Lower leg skin (tissue), 4 donors: Measurements from ENCODE around the gene TCERG1. TPM values are rescaled to one million over a fixed set of nuclear protein-coding genes. Genes with fewer than 3 reads are reported as not detected.
"Not testable (repeated sequence)": the region's sequence is repeated elsewhere in the genome, so short reads cannot be mapped to it uniquely, and the experiment has no call there.

ENCODE experiments used
- DNase-seq, 2 donors: peaks; one replicate each; pipeline ENCODE4 v3.0.0-alpha.2; 2019; ENCODE audit warnings: low spot score in 2 of 2
- H3K4me3 ChIP-seq: fragments of 200-600 bp; sonication (generic); 2 replicates; pipeline ENCODE4 v1.5.1; 2017; ENCODE audit warnings: mild to moderate bottlenecking, low read depth; ENCODE audit not compliant: poor library complexity, severe bottlenecking
- CTCF ChIP-seq, 3 donors: fragments of 450-650 bp; IDR thresholded peaks; one replicate each; pipeline ENCODE4 v1.5.1; 2016; ENCODE audit warnings: antibody characterized with exemption in 3 of 3, mild to moderate bottlenecking in 3 of 3, moderate library complexity in 2 of 3
- POLR2A ChIP-seq, 2 donors: fragments of 450-650 bp; IDR thresholded peaks; one replicate each; pipeline ENCODE4 v1.6.1; 2016 to 2017; ENCODE audit warnings: antibody characterized with exemption in 2 of 2, mild to moderate bottlenecking in 1 of 2, moderate library complexity in 1 of 2
- WGBS, 2 donors: methylation state at CpG; one replicate each; pipeline ENCODE4 v1.1.5; 2018; 5-methylcytosine and 5-hydroxymethylcytosine counted together
- intact Hi-C: fragments of 100-400 bp; cut with DNase I; formaldehyde crosslinking; loops from one replicate; pipeline ENCODE4 v1.15.0; 2023; ENCODE audit warnings: low total_unique reads
- total RNA-seq, 4 donors: library from RNA; depleted of rRNA; stranded (reverse); fragments of >200 nt; gene quantifications; one replicate each; pipeline ENCODE4 v1.1.0, GENCODE V29; 2016

TCERG1 gene
- total RNA-seq, 4 donors from 2014 or later: 33.8 to 69.5 (median 42.2) TPM

DNA sequence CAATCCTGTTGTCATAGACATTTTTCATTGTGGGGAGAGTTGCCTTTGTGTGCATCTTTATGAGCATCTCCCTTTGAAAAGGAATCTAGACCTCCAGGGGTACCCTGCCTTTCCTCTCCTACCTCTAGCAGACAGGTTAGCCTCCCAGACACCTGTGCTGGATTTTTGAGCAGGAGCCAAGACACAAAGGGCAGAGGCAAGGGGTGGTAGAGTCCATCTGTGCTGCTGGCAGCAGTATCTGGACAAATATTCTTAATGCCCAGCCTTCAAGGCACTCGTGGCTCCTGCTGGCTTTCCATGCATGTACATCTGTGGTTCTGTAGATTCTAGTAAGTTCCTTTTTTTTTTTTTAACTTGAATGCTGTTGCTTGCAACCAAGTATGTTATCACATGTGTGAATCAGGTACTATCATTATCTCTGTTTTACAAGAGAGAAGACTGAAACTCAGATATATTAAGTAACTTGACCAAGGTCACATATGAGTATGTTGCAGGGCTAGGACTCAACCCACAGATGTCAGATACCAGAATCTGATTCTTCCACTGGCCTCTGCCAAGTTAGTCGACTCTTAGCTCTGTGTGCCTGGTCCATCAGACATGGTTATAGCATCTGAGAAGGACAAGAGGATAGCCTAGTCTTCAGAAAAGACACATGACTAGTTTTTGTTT lies 101.8 kb downstream of the TCERG1 start:
- intact Hi-C loops: no loop called here
- TF ChIP-seq POLR2A (IDR thresholded peaks at IDR 0.05) (no peak), CTCF (IDR thresholded peaks at IDR 0.05) (no peak)
- DNase-seq: no peak
- 39 to 44% methylated on average over 2 of the region's 2 CpGs for WGBS, 2 donors
- H3K4me3 ChIP-seq: no peak overlapping the region

GRCh38 chr5:146549615-146550014 lies 102.5 kb downstream of the TCERG1 start:
- no peak overlapping the region for H3K4me3 ChIP-seq
- intact Hi-C loops: no loop called here
- DNase-seq: no peak
- TF ChIP-seq POLR2A (IDR thresholded peaks at IDR 0.05): no peak
- TF ChIP-seq CTCF (IDR thresholded peaks at IDR 0.05): no peak

GRCh38 chr5:146553446-146553845 lies 106.3 kb downstream of the TCERG1 start:
- intact Hi-C loops: no loop called here
- no peak for DNase-seq
- 29 to 43% methylated on average over 3 of the region's 3 CpGs for WGBS, 2 donors

DNA sequence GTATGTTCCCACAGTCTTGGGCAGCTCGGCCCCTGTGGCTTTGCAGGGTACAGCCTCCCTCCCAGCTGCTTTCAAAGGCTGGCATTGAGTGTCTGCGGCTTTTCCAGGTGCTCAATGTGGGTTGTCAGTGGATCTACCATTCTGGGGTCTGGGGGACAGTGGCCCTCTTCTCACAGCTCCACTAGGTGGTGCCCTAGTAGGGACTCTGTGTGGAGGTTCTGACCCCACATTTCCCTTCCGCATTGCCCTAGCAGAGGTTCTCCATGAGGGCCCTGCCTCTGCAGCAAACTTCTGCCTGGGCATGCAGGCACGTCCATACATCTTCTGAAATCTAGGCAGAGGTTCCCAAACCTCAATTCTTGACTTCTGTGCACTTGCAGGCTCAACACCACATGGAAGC lies 109.8 kb downstream of the TCERG1 start:
- intact Hi-C loops, H3K4me3 ChIP-seq, DNase-seq: not testable (repeated sequence)
- WGBS, 2 donors: 85 to 89% methylated on average over 4 of the region's 4 CpGs

More at GRCh38 chr5:146553446-146553845, 106.3 kb downstream of the TCERG1 start:
- TF ChIP-seq CTCF (IDR thresholded peaks at IDR 0.05) (no peak), POLR2A (IDR thresholded peaks at IDR 0.05) (no peak)
- H3K4me3 ChIP-seq: no peak overlapping the region

GRCh38 chr5:146560205-146560812 lies 113.2 kb downstream of the TCERG1 start:
- no peak for TF ChIP-seq CTCF (IDR thresholded peaks at IDR 0.05)
- no peak for TF ChIP-seq POLR2A (IDR thresholded peaks at IDR 0.05)
- intact Hi-C loops: no loop called here
- no peak for DNase-seq
- no peak overlapping the region for H3K4me3 ChIP-seq
- 49 to 56% methylated on average over 3 of the region's 3 CpGs for WGBS, 2 donors

Other genes with a start within 250 kb of the TCERG1 start
- gene RBM27, start 243.7 kb upstream of the TCERG1 start, total RNA-seq: 10 to 100 TPM; 16.1 to 20.7 (median 18.1) TPM
- gene POU4F3, start 108.5 kb upstream of the TCERG1 start, total RNA-seq: under 1 TPM in 1 of 4 donors, not detected in 3; 0.13 TPM
- not detected for gene GPR151, start 68.9 kb downstream of the TCERG1 start, total RNA-seq